B cell (primary cell): Measurements from ENCODE around the gene ATP2B3. TPM values are rescaled to one million over a fixed set of nuclear protein-coding genes. Genes with fewer than 3 reads are reported as not detected.

Experiments used
- ATAC-seq: fragments of 200-7000 bp; cut with Tn5 transposase; one replicate; pipeline ENCODE4 v1.10.0; 2021; ENCODE audit warnings: low read depth, mild to moderate bottlenecking, moderate number of reproducible peaks, moderate library complexity
- CTCF ChIA-PET: fragments of 350-600 bp; sonication (Branson Sonifier 250); formaldehyde crosslinking; loops from one replicate; lab custom pipeline; 2021; ENCODE audit warnings: antibody characterized with exemption, inconsistent platforms; lab: Charles Lee
- POLR2A ChIA-PET: fragments of 350-600 bp; sonication (Branson Sonifier 250); formaldehyde crosslinking; loops from one replicate; lab custom pipeline; 2021; ENCODE audit warnings: antibody characterized with exemption; lab: Charles Lee
- DNase-seq: peaks from one replicate; pipeline ENCODE4 v3.0.0; 2013
- H2AFZ ChIP-seq: 2 replicates; pipeline ENCODE4 v1.6.1; 2012; ENCODE audit warnings: mild to moderate bottlenecking, low read depth, low read length; ENCODE audit not compliant: insufficient read depth, poor library complexity, severe bottlenecking
- H3K27ac ChIP-seq, 2 donors: 1 replicate in 1 of 2; 2 replicates in 1 of 2; pipeline ENCODE4 v1.5.1; 2012 to 2013; ENCODE audit warnings: low read length in 2 of 2, mild to moderate bottlenecking in 2 of 2, moderate library complexity in 1 of 2
- H3K27me3 ChIP-seq, 4 experiments: fragments of 200-600 bp in 1 of 4; sonication (generic) in 1 of 4; replicated peaks in 1 of 4; 1 replicate in 2 of 4; 2 replicates in 2 of 4; pipeline versions ENCODE4 v1.6.1 to v1.7.0; 2013 to 2016; ENCODE audit warnings: low read length in 3 of 4, mild to moderate bottlenecking in 2 of 4, mixed read lengths in 1 of 4, moderate library complexity in 1 of 4; ENCODE audit not compliant: insufficient read depth in 4 of 4, control insufficient read depth in 3 of 4; ENCODE audit errors: control extremely low read depth in 1 of 4
- H3K36me3 ChIP-seq, 2 experiments: replicated peaks in 1 of 2; 1 replicate in 1 of 2; 2 replicates in 1 of 2; pipeline versions ENCODE4 v1.6.1 to v1.7.1; 2013; ENCODE audit warnings: low read length in 1 of 2; ENCODE audit not compliant: insufficient read depth in 2 of 2, control insufficient read depth in 1 of 2; ENCODE audit errors: control extremely low read depth in 1 of 2, extremely low read depth in 1 of 2
- H3K4me1 ChIP-seq, 2 donors: fragments of 200-600 bp in 1 of 2; sonication (generic) in 1 of 2; 1 replicate in 1 of 2; 2 replicates in 1 of 2; pipeline versions ENCODE4 v1.5.1 to v1.6.1; 2013 to 2017; ENCODE audit warnings: low read length in 2 of 2; ENCODE audit not compliant: control insufficient read depth in 2 of 2, insufficient read depth in 2 of 2
- H3K4me2 ChIP-seq: replicated peaks from 2 replicates; pipeline ENCODE3; 2012; ENCODE audit warnings: mild to moderate bottlenecking, low read depth, low read length; ENCODE audit not compliant: poor library complexity, severe bottlenecking
- H3K4me3 ChIP-seq, 5 experiments: fragments of 200-600 bp in 1 of 5; sonication (generic) in 1 of 5; 1 replicate in 3 of 5; 2 replicates in 2 of 5; pipeline versions ENCODE4 v1.5.1 to v1.7.0; 2011 to 2016; ENCODE audit warnings: low read length in 4 of 5, mild to moderate bottlenecking in 4 of 5, low read depth in 2 of 5, control low read depth in 1 of 5, moderate library complexity in 1 of 5; ENCODE audit not compliant: insufficient read depth in 1 of 5; ENCODE audit errors: control extremely low read depth in 1 of 5, extremely low read depth in 1 of 5
- H3K79me2 ChIP-seq: fragments of 200-600 bp; sonication (generic); one replicate; pipeline ENCODE4 v1.6.0; 2016; ENCODE audit warnings: low read length; ENCODE audit not compliant: control insufficient read depth, insufficient read depth
- H3K9ac ChIP-seq: fragments of 200-600 bp; sonication (generic); 2 replicates; pipeline ENCODE4 v1.6.1; 2017; ENCODE audit warnings: mild to moderate bottlenecking, low read length, moderate library complexity
- H3K9me3 ChIP-seq, 3 donors: one replicate each; pipeline versions ENCODE4 v1.6.1 to v1.7.1; 2013; ENCODE audit warnings: low read length in 2 of 3; ENCODE audit not compliant: control insufficient read depth in 2 of 3, insufficient read depth in 1 of 3; ENCODE audit errors: control extremely low read depth in 1 of 3
- H4K20me1 ChIP-seq: 2 replicates; pipeline ENCODE4 v1.6.0; 2012; ENCODE audit warnings: mild to moderate bottlenecking, low read length; ENCODE audit not compliant: insufficient read depth, control insufficient read depth, poor library complexity, severe bottlenecking
- H3K27ac Mint-ChIP-seq: one replicate; pipeline ENCODE4 v1.8.0; 2021; ENCODE audit warnings: mixed read lengths
- H3K27me3 Mint-ChIP-seq: one replicate; pipeline ENCODE4 v1.8.0; 2021; ENCODE audit warnings: mixed read lengths
- H3K4me1 Mint-ChIP-seq: one replicate; pipeline ENCODE4 v1.8.0; 2021; ENCODE audit warnings: mixed read lengths
- H3K4me3 Mint-ChIP-seq: one replicate; pipeline ENCODE4 v1.8.0; 2021; ENCODE audit warnings: mixed read lengths
- H3K9me3 Mint-ChIP-seq: one replicate; pipeline ENCODE4 v1.8.0; 2022; ENCODE audit warnings: mixed read lengths; ENCODE audit not compliant: insufficient read depth
- EZH2 ChIP-seq: IDR thresholded peaks from 2 replicates; pipeline ENCODE4 v1.6.1; 2012; ENCODE audit warnings: borderline replicate concordance, low read depth, mild to moderate bottlenecking, moderate library complexity, low read length; ENCODE audit not compliant: insufficient read depth, poor library complexity, severe bottlenecking
- WGBS: methylation state at CpG from one replicate; pipeline ENCODE4 v1.1.5; 2013; ENCODE audit warnings: missing lambda C conversion rate; ENCODE audit not compliant: insufficient coverage; 5-methylcytosine and 5-hydroxymethylcytosine counted together
- intact Hi-C: fragments of 100-400 bp; cut with micrococcal nuclease; formaldehyde crosslinking; loops from one replicate; pipeline ENCODE4 v1.10.0; 2022
- polyA plus RNA-seq: library from polyadenylated mRNA; depleted of rRNA; stranded (reverse); fragments of >200 nt; gene quantifications from 2 replicates; pipeline ENCODE4 v1.2.3, GENCODE V29; 2012
- total RNA-seq, 2 donors: library from RNA; stranded (reverse); fragments of 120-200 nt in 1 of 2; gene quantifications; 1 replicate in 1 of 2; 2 replicates in 1 of 2; pipeline versions ENCODE4 v1.2.3 to v1.2.4, GENCODE V29; 2013 to 2022
- TF ChIP-seq, protein P1 (sequence below): fragments of 200-600 bp; IDR thresholded peaks from one replicate; pipeline ENCODE4 v1.8.0; 2022; ENCODE audit warnings: antibody characterized with exemption, mild to moderate bottlenecking

ATP2B3 gene
- total and polyA plus RNA-seq, 2 donors (not counting 1 experiment from before 2014, with no cell fraction given): not detected

DNA sequence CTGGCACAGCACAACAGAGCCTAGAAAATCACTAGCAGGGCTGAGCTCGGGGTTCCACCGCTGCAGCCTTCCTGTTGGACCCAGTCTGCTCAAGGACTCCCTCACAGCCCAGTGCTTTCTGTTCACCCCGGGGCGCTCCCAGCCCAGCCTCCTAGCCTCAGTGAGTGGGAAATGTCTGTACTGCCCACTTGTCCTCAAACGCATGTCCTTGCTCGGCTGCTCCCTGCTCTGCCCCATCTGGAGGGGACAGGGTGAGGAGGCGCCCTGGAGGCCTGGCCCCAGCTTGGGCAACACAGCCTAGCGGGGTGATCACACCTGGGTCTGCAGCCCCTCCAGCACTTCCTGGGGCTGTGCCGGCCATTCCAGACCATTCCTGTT, 93.4 kb downstream of the ATP2B3 start:
- CTCF ChIA-PET: interaction anchor here (1.5 to 1.8 kb wide), 2 partner anchors 13 to 51 kb away, joined by 3 to 11 read pairs; no protein-coding TSS in a partner anchor

More for the DNA sequence above, 93.4 kb downstream of the ATP2B3 start:
- Mint-ChIP-seq H3K27ac (no peak overlapping the region), H3K4me1 (peaks cover 10% of the 10 kb centered on the region), H3K27me3 (peaks cover 16% of the 10 kb centered on the region), H3K4me3 (peak overlapping the region; percentile 85), H3K9me3 (no peaks in the 10 kb centered on the region)
- intact Hi-C loops: loop anchor here (1.0 to 5.0 kb wide), 2 partner anchors 36 to 51 kb away; partner anchors contain the start of gene DUSP9
- Histone ChIP-seq H3K9me3 (peaks cover 0 to 4% (median 0%) of the 10 kb centered on the region in 3 donors), H3K4me3 (peak overlapping the region in 1 of 5 experiments; percentile 54), H3K27ac (no peak overlapping the region), H3K4me1 (peaks cover 0 to 15% of the 10 kb centered on the region in 2 donors), H3K27me3 (peaks cover 0 to 5% (median 0%) of the 10 kb centered on the region in 4 experiments), H2AFZ (peak overlapping the region; percentile 72), H3K9ac (no peak overlapping the region), H3K36me3 (no peaks in the 10 kb centered on the region), H4K20me1 (no peaks in the 10 kb centered on the region), H3K79me2 (no peaks in the 10 kb centered on the region), H3K4me2 (peak overlapping the region; percentile 77)
- POLR2A ChIA-PET: interaction anchor here (0.8 kb wide), 1 partner anchor 12 kb away, joined by 3 read pairs; no protein-coding TSS in a partner anchor
- ATAC-seq (no peak), DNase-seq (no peak)
- WGBS: 91% methylated on average over 4 of the region's 9 CpGs
- no peak for TF ChIP-seq EZH2
- TF ChIP-seq, protein P1, sequence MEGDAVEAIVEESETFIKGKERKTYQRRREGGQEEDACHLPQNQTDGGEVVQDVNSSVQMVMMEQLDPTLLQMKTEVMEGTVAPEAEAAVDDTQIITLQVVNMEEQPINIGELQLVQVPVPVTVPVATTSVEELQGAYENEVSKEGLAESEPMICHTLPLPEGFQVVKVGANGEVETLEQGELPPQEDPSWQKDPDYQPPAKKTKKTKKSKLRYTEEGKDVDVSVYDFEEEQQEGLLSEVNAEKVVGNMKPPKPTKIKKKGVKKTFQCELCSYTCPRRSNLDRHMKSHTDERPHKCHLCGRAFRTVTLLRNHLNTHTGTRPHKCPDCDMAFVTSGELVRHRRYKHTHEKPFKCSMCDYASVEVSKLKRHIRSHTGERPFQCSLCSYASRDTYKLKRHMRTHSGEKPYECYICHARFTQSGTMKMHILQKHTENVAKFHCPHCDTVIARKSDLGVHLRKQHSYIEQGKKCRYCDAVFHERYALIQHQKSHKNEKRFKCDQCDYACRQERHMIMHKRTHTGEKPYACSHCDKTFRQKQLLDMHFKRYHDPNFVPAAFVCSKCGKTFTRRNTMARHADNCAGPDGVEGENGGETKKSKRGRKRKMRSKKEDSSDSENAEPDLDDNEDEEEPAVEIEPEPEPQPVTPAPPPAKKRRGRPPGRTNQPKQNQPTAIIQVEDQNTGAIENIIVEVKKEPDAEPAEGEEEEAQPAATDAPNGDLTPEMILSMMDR: no peak
